NT2/D1 (cell line): ENCODE data around the gene SLC5A10.

Experiments
- SUZ12 ChIP-seq: IDR thresholded peaks from 2 replicates; pipeline ENCODE4 v1.6.1; 2011; ENCODE audit not compliant: insufficient read length, insufficient read depth; ENCODE audit errors: extremely low read depth
- YY1 ChIP-seq: IDR thresholded peaks from 2 replicates; pipeline ENCODE4 v1.6.1; 2011; ENCODE audit not compliant: insufficient read length, insufficient read depth

GRCh38 chr17:18944646-18945045 is 7.3 kb upstream of the SLC5A10 start:
- no peak for TF ChIP-seq SUZ12
- TF ChIP-seq YY1: no peak
